SU-DHL-6 (cell line): ENCODE data around the gene PYGL.

ENCODE experiments used
- H2AFZ ChIP-seq: fragments of 200-600 bp; sonication (generic); 2 replicates; pipeline ENCODE4 v1.6.1; 2014; ENCODE audit warnings: low read depth, mild to moderate bottlenecking, moderate library complexity, mixed read lengths, antibody characterized with exemption, low read length; ENCODE audit not compliant: severe bottlenecking
- H3F3A ChIP-seq: fragments of 200-600 bp; shearing (Covaris generic); 2 replicates; pipeline ENCODE4 v1.6.0; 2016; ENCODE audit warnings: antibody characterized with exemption, mild to moderate bottlenecking; ENCODE audit not compliant: insufficient read depth
- H3K27ac ChIP-seq: fragments of 200-600 bp; sonication (generic); 2 replicates; pipeline ENCODE4 v1.5.1; 2016; ENCODE audit warnings: low read depth, mild to moderate bottlenecking, low read length, moderate library complexity, mixed read lengths
- H3K27me3 ChIP-seq: fragments of 200-600 bp; sonication (generic), shearing (Covaris generic); 2 replicates; pipeline ENCODE4 v1.6.0; 2014; ENCODE audit warnings: mild to moderate bottlenecking, low read length
- H3K36me3 ChIP-seq: fragments of 200-600 bp; sonication (generic); 2 replicates; pipeline ENCODE4 v1.6.1; 2014; ENCODE audit warnings: mild to moderate bottlenecking, low read length, mixed read lengths
- H3K4me2 ChIP-seq: fragments of 300-600, 200-600 bp; shearing (Covaris generic), sonication (generic); 2 replicates; pipeline ENCODE4 v1.6.0; 2014; ENCODE audit warnings: low read length, low read depth, mild to moderate bottlenecking; ENCODE audit not compliant: poor library complexity, severe bottlenecking
- H3K4me3 ChIP-seq: fragments of 200-600 bp; sonication (generic); 2 replicates; pipeline ENCODE4 v1.5.1; 2014; ENCODE audit warnings: antibody characterized with exemption, low read length, mild to moderate bottlenecking, mixed read lengths; ENCODE audit not compliant: insufficient read depth, poor library complexity, severe bottlenecking
- H3K79me2 ChIP-seq: fragments of 200-600 bp; sonication (generic); 2 replicates; pipeline ENCODE4 v1.6.1; 2014; ENCODE audit warnings: mild to moderate bottlenecking, low read length, moderate library complexity; ENCODE audit not compliant: insufficient read depth
- H3K9ac ChIP-seq: fragments of 200-600 bp; sonication (generic); 2 replicates; pipeline ENCODE4 v1.7.0; 2014; ENCODE audit warnings: mild to moderate bottlenecking, low read length
- H3K9me2 ChIP-seq: fragments of 200-600 bp; sonication (generic); replicated peaks from 2 replicates; pipeline ENCODE4 v1.6.1; 2014; ENCODE audit warnings: low read length; ENCODE audit not compliant: insufficient read depth
- H3K9me3 ChIP-seq: fragments of 200-600 bp; sonication (generic); 2 replicates; pipeline ENCODE4 v1.6.1; 2014; ENCODE audit warnings: low read length, mixed read lengths; ENCODE audit not compliant: insufficient read depth
- H4K20me1 ChIP-seq: fragments of 200-600 bp; sonication (generic); 2 replicates; pipeline ENCODE4 v1.6.1; 2014; ENCODE audit warnings: low read depth, mild to moderate bottlenecking, antibody characterized with exemption, low read length, moderate library complexity, mixed read lengths
- CTCF ChIP-seq: fragments of 200-600 bp; sonication (generic); IDR thresholded peaks from one replicate; pipeline ENCODE4 v1.5.1; 2017; ENCODE audit warnings: antibody characterized with exemption, mild to moderate bottlenecking, low read length, moderate library complexity; ENCODE audit not compliant: insufficient read depth, poor library complexity, severe bottlenecking
- EZH2phosphoT487 ChIP-seq: fragments of 200-600 bp; sonication (generic), shearing (Covaris generic); conservative IDR thresholded peaks from 2 replicates; pipeline ENCODE4 v1.6.1; 2018; ENCODE audit warnings: mild to moderate bottlenecking, antibody characterized with exemption, low read length, moderate library complexity, mixed read lengths

The PYGL gene

GRCh38 chr14:50910495-50911420, 33.5 kb downstream of the PYGL start:
- Histone ChIP-seq H3F3A (no peaks in the 10 kb centered on the region), H3K4me3 (no peak overlapping the region), H3K9ac (no peak overlapping the region), H3K27ac (no peak overlapping the region), H2AFZ (no peak overlapping the region), H3K9me3 (no peaks in the 10 kb centered on the region), H3K4me2 (no peak overlapping the region), H4K20me1 (no peaks in the 10 kb centered on the region), H3K9me2 (no peaks in the 10 kb centered on the region), H3K27me3 (no peaks in the 10 kb centered on the region), H3K79me2 (no peaks in the 10 kb centered on the region), H3K36me3 (no peaks in the 10 kb centered on the region)
- TF ChIP-seq CTCF (no peak), EZH2phosphoT487 (no peak)

- Histone ChIP-seq H3K4me2 (no peak overlapping the region), H3K9me2 (no peaks in the 10 kb centered on the region), H3K27ac (no peak overlapping the region), H3K9ac (no peak overlapping the region), H2AFZ (no peak overlapping the region), H3F3A (no peaks in the 10 kb centered on the region), H3K4me3 (no peak overlapping the region), H3K79me2 (no peaks in the 10 kb centered on the region), H4K20me1 (no peaks in the 10 kb centered on the region), H3K36me3 (no peaks in the 10 kb centered on the region), H3K27me3 (no peaks in the 10 kb centered on the region), H3K9me3 (peaks cover 4% of the 10 kb centered on the region; the same call in 1 of the 2 replicates)
- TF ChIP-seq EZH2phosphoT487 (no peak), CTCF (no peak)
Measured at GRCh38 chr14:50906326-50907065, 37.8 kb downstream of the PYGL start.

GRCh38 chr14:50904719-50905118, 39.6 kb downstream of the PYGL start:
- Histone ChIP-seq H3K9me2 (no peaks in the 10 kb centered on the region), H3K27me3 (no peaks in the 10 kb centered on the region), H3K79me2 (no peaks in the 10 kb centered on the region), H4K20me1 (no peaks in the 10 kb centered on the region), H3K36me3 (no peaks in the 10 kb centered on the region), H3K27ac (no peak overlapping the region), H3K4me2 (no peak overlapping the region), H3K4me3 (no peak overlapping the region), H2AFZ (no peak overlapping the region), H3F3A (no peaks in the 10 kb centered on the region), H3K9me3 (peaks cover 4% of the 10 kb centered on the region; the same call in 1 of the 2 replicates), H3K9ac (no peak overlapping the region)
- TF ChIP-seq CTCF (no peak), EZH2phosphoT487 (no peak)
